GM12873 (cell line): ENCODE data around the gene NPVF.
A peak's percentile ranks its signal among the peaks of the same experiment; 100 is the strongest.

Experiments
- CTCF ChIP-seq: IDR thresholded peaks from 2 replicates; pipeline ENCODE4 v1.5.1; 2012; ENCODE audit warnings: low read depth, mild to moderate bottlenecking, moderate library complexity, low read length, control low read depth; ENCODE audit not compliant: insufficient read depth; ENCODE audit errors: missing control alignments

Gene NPVF

DNA sequence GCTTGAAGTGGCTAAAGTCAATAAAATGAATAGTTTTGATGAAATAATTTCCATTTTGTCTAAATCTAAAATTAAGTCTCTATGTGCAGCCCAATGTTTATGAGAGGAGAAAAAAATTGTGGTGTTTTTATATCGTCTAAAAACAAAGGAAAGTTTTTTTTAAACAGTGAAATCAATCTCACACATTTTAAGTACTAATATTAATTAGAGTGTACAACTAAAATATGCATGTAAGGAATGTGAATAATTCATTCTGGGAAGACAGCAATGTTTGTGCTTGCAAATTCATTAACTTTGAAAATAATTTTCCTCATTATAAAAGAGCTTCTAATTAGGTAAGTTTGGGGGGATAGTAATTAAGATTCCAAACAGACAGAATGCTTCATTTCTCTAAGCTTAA lies at the start of gene NPVF:
TSS of gene NPVF (minus strand) at position 101 of the 400 bp plus-strand sequence. CDS start at position 54, 47 bp downstream.
- TF ChIP-seq CTCF: no peak

DNA sequence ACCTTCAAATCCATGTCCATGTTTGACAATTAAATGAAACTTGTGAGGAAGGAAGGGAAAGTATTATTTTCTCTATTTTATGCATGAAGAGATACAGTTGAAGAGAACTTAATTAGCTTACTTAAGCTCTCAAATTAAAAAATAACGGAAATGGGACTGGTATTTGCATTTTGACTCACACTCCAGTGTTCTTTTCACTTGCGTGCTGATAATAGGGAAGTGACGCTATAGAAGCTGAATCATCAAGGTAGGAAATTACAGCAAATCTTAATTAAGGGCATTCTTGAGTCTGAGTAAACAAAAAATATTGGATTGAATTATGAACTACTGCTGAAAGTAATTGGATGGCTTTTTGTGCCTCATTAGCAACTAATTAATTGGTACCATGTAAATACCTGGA lies 44.0 kb upstream of the NPVF start:
- TF ChIP-seq CTCF: no peak

GRCh38 chr7:25263337-25263736 lies 35.1 kb upstream of the NPVF start:
- no peak for TF ChIP-seq CTCF

- no peak for TF ChIP-seq CTCF
Measured at GRCh38 chr7:25262586-25262985, 34.3 kb upstream of the NPVF start.

DNA sequence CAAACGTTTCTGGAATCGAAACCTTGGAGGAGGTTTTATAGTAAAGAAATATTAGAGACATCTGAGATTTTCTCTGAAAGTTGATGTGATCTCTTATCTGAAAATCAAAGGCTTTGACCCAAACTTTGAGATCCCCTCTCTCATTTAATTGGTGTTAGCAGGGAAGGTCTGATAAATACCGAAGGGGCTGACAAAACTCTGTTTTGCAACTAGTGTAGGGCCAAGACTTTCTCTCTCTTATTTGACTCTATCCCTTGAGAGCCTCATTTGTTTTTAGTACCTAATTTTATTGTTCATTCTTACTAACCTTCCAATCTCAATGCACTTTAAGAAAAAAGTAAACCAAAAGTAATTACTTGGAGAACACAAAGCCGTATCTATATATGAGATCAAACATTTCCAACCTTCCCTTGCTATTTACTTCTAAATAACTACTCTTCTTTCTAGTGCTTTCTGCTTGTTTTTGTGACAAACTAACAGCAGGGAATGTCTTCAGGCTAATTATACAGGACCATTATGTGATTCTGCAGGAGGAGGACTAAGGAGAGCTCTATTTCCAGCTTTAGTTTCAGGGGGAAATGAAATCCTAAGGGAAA lies 33.4 kb upstream of the NPVF start:
- TF ChIP-seq CTCF: no peak

DNA sequence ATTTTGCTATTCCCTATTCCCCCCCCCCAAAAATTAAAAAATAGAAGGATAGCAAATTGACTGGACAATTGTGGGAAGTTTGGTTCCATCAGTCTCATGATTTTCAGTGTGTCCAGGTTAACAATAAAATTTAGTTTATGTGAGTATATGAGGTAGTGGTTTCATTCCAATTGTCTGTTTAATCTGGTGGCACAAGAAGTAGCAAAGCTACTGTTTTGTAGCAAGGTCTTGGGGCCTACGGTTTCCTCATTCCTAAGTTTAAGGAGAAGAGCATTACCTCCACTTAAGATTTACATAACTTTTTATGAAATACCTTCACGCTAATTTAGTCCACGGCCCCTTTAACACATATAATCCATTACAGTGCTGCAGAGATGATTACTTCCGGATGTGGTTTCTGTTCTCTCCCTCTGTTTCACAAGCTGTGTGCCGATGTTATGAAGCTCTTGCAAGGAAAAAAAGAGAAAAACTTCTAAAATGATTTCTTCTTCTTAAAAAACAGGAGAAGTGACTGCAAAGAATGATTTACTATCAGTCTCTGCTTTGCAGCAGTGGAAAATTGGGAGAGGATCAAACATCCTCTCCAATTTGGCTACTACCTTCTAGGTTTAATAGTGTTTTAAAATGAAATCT lies 32.7 kb upstream of the NPVF start:
- TF ChIP-seq CTCF: no peak

- TF ChIP-seq CTCF: peak; percentile 91
Measured at GRCh38 chr7:25259487-25260243, 31.4 kb upstream of the NPVF start.
